Vagina (tissue), 2 donors: ENCODE results near the gene DPM1. TPM values are rescaled to one million over a fixed set of nuclear protein-coding genes. Genes with fewer than 3 reads are reported as not detected.

Experiments
- DNase-seq, 2 donors: peaks; one replicate each; pipeline ENCODE4 v3.0.0-alpha.2; 2017; ENCODE audit errors: extremely low spot score in 2 of 2
- H3K27ac ChIP-seq: fragments of 200-600 bp; sonication (generic); one replicate; pipeline ENCODE4 v1.5.1; 2019
- H3K27me3 ChIP-seq: fragments of 200-600 bp; sonication (generic); one replicate; pipeline ENCODE4 v1.5.1; 2019
- H3K36me3 ChIP-seq, 2 donors: fragments of 200-600 bp; sonication (generic); one replicate each; pipeline ENCODE4 v1.5.1; 2017 to 2019
- H3K4me1 ChIP-seq: fragments of 200-600 bp; sonication (generic); one replicate; pipeline ENCODE4 v1.5.1; 2019
- H3K4me3 ChIP-seq, 2 donors: fragments of 200-600 bp; sonication (generic); 1 replicate in 1 of 2; 2 replicates in 1 of 2; pipeline ENCODE4 v1.5.1; 2016 to 2019
- H3K9me3 ChIP-seq: fragments of 200-600 bp; sonication (generic); one replicate; pipeline ENCODE4 v1.5.1; 2019
- POLR2A ChIP-seq, 2 donors: fragments of 450-650 bp; IDR thresholded peaks; one replicate each; pipeline ENCODE4 v1.6.1; 2017; ENCODE audit warnings: antibody characterized with exemption in 2 of 2, mild to moderate bottlenecking in 2 of 2, moderate library complexity in 2 of 2
- POLR2AphosphoS5 ChIP-seq, 2 donors: sonication (generic); formaldehyde crosslinking; IDR thresholded peaks; one replicate each; pipeline ENCODE4 v1.9.0; 2017; ENCODE audit warnings: antibody characterized with exemption in 2 of 2, mild to moderate bottlenecking in 2 of 2, low read depth in 1 of 2; ENCODE audit not compliant: insufficient read depth in 1 of 2
- intact Hi-C: fragments of 100-400 bp; cut with DNase I; formaldehyde crosslinking; loops from one replicate; pipeline ENCODE4 v1.15.1; 2023
- total RNA-seq: library from RNA; depleted of rRNA; stranded (reverse); fragments of >200 nt; gene quantifications from one replicate; pipeline ENCODE4 v1.2.3, GENCODE V29; 2016
- TF ChIP-seq, protein P1 (sequence below), 3 experiments: fragments of 450-650 bp in 2 of 3; fragments of 200-600 bp in 1 of 3; sonication (generic) in 1 of 3; IDR thresholded peaks; one replicate each; pipeline ENCODE4 v1.5.1; 2017 to 2019; ENCODE audit warnings: antibody characterized with exemption in 3 of 3, mild to moderate bottlenecking in 2 of 3, moderate library complexity in 2 of 3

The DPM1 gene
- total RNA-seq, 1 donor from 2014 or later: 21.1 TPM

- no peak overlapping the region for H3K27ac ChIP-seq
- no peaks in the 10 kb centered on the region for H3K9me3 ChIP-seq
- H3K4me1 ChIP-seq: no peaks in the 10 kb centered on the region
- no peaks in the 10 kb centered on the region for H3K27me3 ChIP-seq
- H3K4me3 ChIP-seq: no peak overlapping the region
- intact Hi-C loops: no loop called here
- no peak for TF ChIP-seq POLR2AphosphoS5 (IDR thresholded peaks at IDR 0.05; ENCODE audit: insufficient read depth in 1 of 2, low read depth in 1 of 2)
- no peak for TF ChIP-seq POLR2A (IDR thresholded peaks at IDR 0.05)
- TF ChIP-seq, protein P1, sequence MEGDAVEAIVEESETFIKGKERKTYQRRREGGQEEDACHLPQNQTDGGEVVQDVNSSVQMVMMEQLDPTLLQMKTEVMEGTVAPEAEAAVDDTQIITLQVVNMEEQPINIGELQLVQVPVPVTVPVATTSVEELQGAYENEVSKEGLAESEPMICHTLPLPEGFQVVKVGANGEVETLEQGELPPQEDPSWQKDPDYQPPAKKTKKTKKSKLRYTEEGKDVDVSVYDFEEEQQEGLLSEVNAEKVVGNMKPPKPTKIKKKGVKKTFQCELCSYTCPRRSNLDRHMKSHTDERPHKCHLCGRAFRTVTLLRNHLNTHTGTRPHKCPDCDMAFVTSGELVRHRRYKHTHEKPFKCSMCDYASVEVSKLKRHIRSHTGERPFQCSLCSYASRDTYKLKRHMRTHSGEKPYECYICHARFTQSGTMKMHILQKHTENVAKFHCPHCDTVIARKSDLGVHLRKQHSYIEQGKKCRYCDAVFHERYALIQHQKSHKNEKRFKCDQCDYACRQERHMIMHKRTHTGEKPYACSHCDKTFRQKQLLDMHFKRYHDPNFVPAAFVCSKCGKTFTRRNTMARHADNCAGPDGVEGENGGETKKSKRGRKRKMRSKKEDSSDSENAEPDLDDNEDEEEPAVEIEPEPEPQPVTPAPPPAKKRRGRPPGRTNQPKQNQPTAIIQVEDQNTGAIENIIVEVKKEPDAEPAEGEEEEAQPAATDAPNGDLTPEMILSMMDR (IDR thresholded peaks at IDR 0.05): no peak
- no peaks in the 10 kb centered on the region for H3K36me3 ChIP-seq
- no peak for DNase-seq
Measured at GRCh38 chr20:50996901-50997865, 38.9 kb upstream of the DPM1 start.

DNA sequence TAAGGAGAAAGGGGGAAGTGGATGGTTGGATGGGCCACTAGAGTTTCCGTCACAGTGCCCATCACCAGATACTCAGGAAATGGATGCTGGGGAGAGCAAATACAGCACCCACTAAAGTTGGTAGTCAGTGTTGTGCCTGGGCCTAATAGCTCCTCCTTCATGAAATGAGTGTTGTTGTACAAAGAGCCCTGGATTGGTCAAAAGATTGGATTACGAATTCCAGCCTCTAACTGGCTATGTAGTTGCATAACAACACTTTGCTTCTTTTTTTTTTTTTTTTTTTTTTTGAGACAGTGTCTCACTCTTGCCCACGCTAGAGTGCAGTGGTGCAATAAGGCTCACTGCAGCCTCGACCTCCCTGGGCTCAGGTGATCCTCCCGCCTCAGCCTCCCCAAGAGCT is 37.2 kb upstream of the DPM1 start:
- no peak overlapping the region for H3K27ac ChIP-seq
- no peak overlapping the region for H3K4me3 ChIP-seq
- H3K27me3 ChIP-seq: no peaks in the 10 kb centered on the region
- no peaks in the 10 kb centered on the region for H3K4me1 ChIP-seq
- intact Hi-C loops: no loop called here
- TF ChIP-seq, protein P1 (IDR thresholded peaks at IDR 0.05): no peak
- no peak for TF ChIP-seq POLR2A (IDR thresholded peaks at IDR 0.05)
- no peak for TF ChIP-seq POLR2AphosphoS5 (IDR thresholded peaks at IDR 0.05; ENCODE audit: insufficient read depth in 1 of 2, low read depth in 1 of 2)
- DNase-seq: no peak
- H3K9me3 ChIP-seq: no peaks in the 10 kb centered on the region
- H3K36me3 ChIP-seq: no peaks in the 10 kb centered on the region

GRCh38 chr20:50993876-50994275 is 35.5 kb upstream of the DPM1 start:
- Histone ChIP-seq H3K27me3 (no peaks in the 10 kb centered on the region), H3K36me3 (no peaks in the 10 kb centered on the region), H3K4me1 (no peaks in the 10 kb centered on the region), H3K9me3 (no peaks in the 10 kb centered on the region), H3K4me3 (no peak overlapping the region), H3K27ac (no peak overlapping the region)
- DNase-seq: no peak
- TF ChIP-seq POLR2AphosphoS5 (IDR thresholded peaks at IDR 0.05; ENCODE audit: insufficient read depth in 1 of 2, low read depth in 1 of 2) (no peak), POLR2A (IDR thresholded peaks at IDR 0.05) (no peak)
- TF ChIP-seq, protein P1 (IDR thresholded peaks at IDR 0.05): no peak
- intact Hi-C loops: no loop called here

GRCh38 chr20:50992733-50993457 is 34.6 kb upstream of the DPM1 start:
- no peak for DNase-seq
- intact Hi-C loops: no loop called here
- Histone ChIP-seq H3K4me1 (no peaks in the 10 kb centered on the region), H3K36me3 (no peaks in the 10 kb centered on the region), H3K27me3 (no peaks in the 10 kb centered on the region), H3K4me3 (no peak overlapping the region), H3K9me3 (no peaks in the 10 kb centered on the region), H3K27ac (no peak overlapping the region)
- TF ChIP-seq POLR2A (IDR thresholded peaks at IDR 0.05) (no peak), POLR2AphosphoS5 (IDR thresholded peaks at IDR 0.05; ENCODE audit: insufficient read depth in 1 of 2, low read depth in 1 of 2) (no peak)
- TF ChIP-seq, protein P1 (IDR thresholded peaks at IDR 0.05): no peak
